ENCODE measurements around the gene TPRG1L. TPM values are rescaled to one million over a fixed set of nuclear protein-coding genes. Genes with fewer than 3 reads are reported as not detected.

TPRG1L gene
- total RNA-seq, 1 experiment from 2014 or later, result 22.0 TPM

- Histone ChIP-seq H3K27me3 (ENCODE audit: control insufficient read depth, insufficient read depth, low read length) (no peaks in the 10 kb centered on the region), H3K4me3 (ENCODE audit: insufficient read depth, low read depth, low read length) (no peak overlapping the region), H3K36me3 (replicated peaks; ENCODE audit: control insufficient read depth, insufficient read depth, low read length) (peaks cover 11% of the 10 kb centered on the region)
- no peak for DNase-seq
Measured at GRCh38 chr1:3634059-3634800, 9.4 kb downstream of the TPRG1L start.

GRCh38 chr1:3636080-3636479 lies 11.3 kb downstream of the TPRG1L start:
- H3K4me3 ChIP-seq (ENCODE audit: insufficient read depth, low read depth, low read length), result no peak overlapping the region
- peaks cover 11% of the 10 kb centered on the region for H3K36me3 ChIP-seq (replicated peaks; ENCODE audit: control insufficient read depth, insufficient read depth, low read length)
- no peak for DNase-seq
- H3K27me3 ChIP-seq (ENCODE audit: control insufficient read depth, insufficient read depth, low read length), result no peaks in the 10 kb centered on the region

GRCh38 chr1:3636531-3636930 lies 11.7 kb downstream of the TPRG1L start:
- no peak overlapping the region for H3K4me3 ChIP-seq (ENCODE audit: insufficient read depth, low read depth, low read length)
- no peak for DNase-seq
- peaks cover 11% of the 10 kb centered on the region for H3K36me3 ChIP-seq (replicated peaks; ENCODE audit: control insufficient read depth, insufficient read depth, low read length)
- H3K27me3 ChIP-seq (ENCODE audit: control insufficient read depth, insufficient read depth, low read length), result no peaks in the 10 kb centered on the region

- no peak overlapping the region for H3K4me3 ChIP-seq (ENCODE audit: insufficient read depth, low read depth, low read length)
- H3K27me3 ChIP-seq (ENCODE audit: control insufficient read depth, insufficient read depth, low read length), result no peaks in the 10 kb centered on the region
- DNase-seq, result no peak
- H3K36me3 ChIP-seq (replicated peaks; ENCODE audit: control insufficient read depth, insufficient read depth, low read length), result peaks cover 11% of the 10 kb centered on the region
Measured at GRCh38 chr1:3638027-3638426, 13.2 kb downstream of the TPRG1L start.

GRCh38 chr1:3638676-3639075 lies 13.9 kb downstream of the TPRG1L start:
- H3K36me3 ChIP-seq (replicated peaks; ENCODE audit: control insufficient read depth, insufficient read depth, low read length), result peaks cover 11% of the 10 kb centered on the region
- no peaks in the 10 kb centered on the region for H3K27me3 ChIP-seq (ENCODE audit: control insufficient read depth, insufficient read depth, low read length)
- no peak for DNase-seq
- no peak overlapping the region for H3K4me3 ChIP-seq (ENCODE audit: insufficient read depth, low read depth, low read length)

GRCh38 chr1:3639397-3639911 lies 14.6 kb downstream of the TPRG1L start:
- H3K4me3 ChIP-seq (ENCODE audit: insufficient read depth, low read depth, low read length), result no peak overlapping the region
- no peaks in the 10 kb centered on the region for H3K27me3 ChIP-seq (ENCODE audit: control insufficient read depth, insufficient read depth, low read length)
- no peak for DNase-seq
- peaks cover 10% of the 10 kb centered on the region for H3K36me3 ChIP-seq (replicated peaks; ENCODE audit: control insufficient read depth, insufficient read depth, low read length)

- peaks cover 5% of the 10 kb centered on the region for H3K36me3 ChIP-seq (replicated peaks; ENCODE audit: control insufficient read depth, insufficient read depth, low read length)
- DNase-seq, result no peak
- H3K4me3 ChIP-seq (ENCODE audit: insufficient read depth, low read depth, low read length), result no peak overlapping the region
- no peaks in the 10 kb centered on the region for H3K27me3 ChIP-seq (ENCODE audit: control insufficient read depth, insufficient read depth, low read length)
Measured at GRCh38 chr1:3640121-3640837, 15.5 kb downstream of the TPRG1L start.

- no peak overlapping the region for H3K4me3 ChIP-seq (ENCODE audit: insufficient read depth, low read depth, low read length)
- no peak for DNase-seq
- peaks cover 5% of the 10 kb centered on the region for H3K36me3 ChIP-seq (replicated peaks; ENCODE audit: control insufficient read depth, insufficient read depth, low read length)
- H3K27me3 ChIP-seq (ENCODE audit: control insufficient read depth, insufficient read depth, low read length), result no peaks in the 10 kb centered on the region
Measured at GRCh38 chr1:3641046-3641760, 16.4 kb downstream of the TPRG1L start.

GRCh38 chr1:3641816-3642215 lies 17.0 kb downstream of the TPRG1L start:
- DNase-seq, result no peak
- H3K4me3 ChIP-seq (ENCODE audit: insufficient read depth, low read depth, low read length), result no peak overlapping the region
- H3K36me3 ChIP-seq (replicated peaks; ENCODE audit: control insufficient read depth, insufficient read depth, low read length), result peaks cover 2% of the 10 kb centered on the region; the same call in 1 of the 2 replicates
- H3K27me3 ChIP-seq (ENCODE audit: control insufficient read depth, insufficient read depth, low read length), result no peaks in the 10 kb centered on the region

- no peaks in the 10 kb centered on the region for H3K27me3 ChIP-seq (ENCODE audit: control insufficient read depth, insufficient read depth, low read length)
- no peak for DNase-seq
- H3K4me3 ChIP-seq (ENCODE audit: insufficient read depth, low read depth, low read length), result no peak overlapping the region
- H3K36me3 ChIP-seq (replicated peaks; ENCODE audit: control insufficient read depth, insufficient read depth, low read length), result peaks cover 3% of the 10 kb centered on the region
Measured at GRCh38 chr1:3642919-3643675, 18.3 kb downstream of the TPRG1L start.

GRCh38 chr1:3644273-3644672 lies 19.5 kb downstream of the TPRG1L start:
- Histone ChIP-seq H3K27me3 (ENCODE audit: control insufficient read depth, insufficient read depth, low read length) (no peaks in the 10 kb centered on the region; the same call in 1 of the 2 replicates), H3K4me3 (ENCODE audit: insufficient read depth, low read depth, low read length) (no peak overlapping the region), H3K36me3 (replicated peaks; ENCODE audit: control insufficient read depth, insufficient read depth, low read length) (peaks cover 1% of the 10 kb centered on the region)
- DNase-seq, result no peak

- DNase-seq, result no peak
- peaks cover 1% of the 10 kb centered on the region for H3K36me3 ChIP-seq (replicated peaks; ENCODE audit: control insufficient read depth, insufficient read depth, low read length)
- no peak overlapping the region for H3K4me3 ChIP-seq (ENCODE audit: insufficient read depth, low read depth, low read length)
- peaks cover 2% of the 10 kb centered on the region for H3K27me3 ChIP-seq (ENCODE audit: control insufficient read depth, insufficient read depth, low read length)
Measured at GRCh38 chr1:3645247-3645646, 20.4 kb downstream of the TPRG1L start.

GRCh38 chr1:3645666-3646355 lies 21.0 kb downstream of the TPRG1L start:
- peaks cover 7% of the 10 kb centered on the region for H3K27me3 ChIP-seq (ENCODE audit: control insufficient read depth, insufficient read depth, low read length)
- no peak overlapping the region for H3K4me3 ChIP-seq (ENCODE audit: insufficient read depth, low read depth, low read length)
- peaks cover 1% of the 10 kb centered on the region for H3K36me3 ChIP-seq (replicated peaks; ENCODE audit: control insufficient read depth, insufficient read depth, low read length)
- no peak for DNase-seq

Data from H7 (cell line).